ENCODE results near the gene PSG7.
"Not testable (repeated sequence)": the region's sequence is repeated elsewhere in the genome, so short reads cannot be mapped to it uniquely, and the experiment has no call there.

The PSG7 gene

DNA sequence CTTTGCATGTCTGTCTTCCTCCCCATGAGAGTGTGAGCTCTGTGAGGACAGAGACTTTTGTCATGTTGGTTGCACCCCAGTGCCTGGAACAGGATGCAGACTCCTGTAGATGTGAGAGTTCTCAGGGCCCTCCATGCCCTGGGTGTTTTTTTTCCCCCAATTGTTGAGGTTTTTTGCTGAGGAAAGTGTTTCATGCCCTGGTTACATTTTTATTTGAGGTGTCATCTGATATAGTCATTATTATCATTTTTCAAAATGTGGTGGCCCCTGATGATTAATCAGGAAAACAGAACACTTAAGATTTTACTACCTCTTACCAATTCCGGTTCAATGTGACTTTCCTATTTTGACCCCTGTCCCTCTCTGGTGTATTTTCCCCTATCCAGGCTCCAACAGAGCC is 20.1 kb downstream of the PSG7 start:
- H3K4me3 ChIP-seq (ENCODE audit: low read depth, low read length): not testable (repeated sequence)

DNA sequence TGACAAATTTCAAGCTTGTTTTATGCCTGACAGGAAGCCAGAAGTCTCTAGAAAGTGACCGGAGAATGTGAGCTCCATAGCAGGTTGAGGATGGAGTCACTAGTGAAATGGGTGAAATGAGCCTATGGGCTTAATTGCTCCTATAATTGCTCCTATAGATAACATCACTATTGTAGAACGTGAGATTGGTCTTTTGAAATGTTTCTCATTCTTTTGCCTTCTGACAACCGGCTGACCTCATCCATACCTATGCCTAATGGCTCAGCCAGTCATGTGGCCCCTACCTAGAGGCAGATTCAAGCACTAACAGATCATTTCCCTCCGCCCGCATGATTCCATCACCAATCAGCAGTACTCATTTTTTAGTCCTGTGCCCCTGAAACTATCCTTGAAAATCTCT is 23.5 kb downstream of the PSG7 start:
- not testable (repeated sequence) for H3K4me3 ChIP-seq (ENCODE audit: low read depth, low read length)

DNA sequence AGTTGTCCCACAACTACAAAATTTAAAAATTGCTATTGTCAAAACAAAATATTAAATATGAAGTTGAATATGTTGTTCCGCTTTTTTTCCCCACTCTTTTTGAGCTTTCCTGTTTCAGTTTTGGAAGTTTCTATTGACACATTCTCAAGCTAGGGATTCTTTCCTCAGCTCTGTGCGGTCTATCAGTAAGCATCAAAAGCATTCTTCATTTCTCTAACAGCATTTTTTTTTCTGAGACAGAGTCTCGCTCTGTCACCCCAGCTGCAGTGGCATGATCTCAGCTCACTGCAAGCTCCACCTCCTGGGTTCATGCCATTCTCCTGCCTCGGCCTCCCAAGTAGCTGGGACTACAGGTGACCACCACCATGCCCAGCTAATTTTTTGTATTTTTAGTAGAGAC is 24.1 kb downstream of the PSG7 start:
- not testable (repeated sequence) for H3K4me3 ChIP-seq (ENCODE audit: low read depth, low read length)

DNA sequence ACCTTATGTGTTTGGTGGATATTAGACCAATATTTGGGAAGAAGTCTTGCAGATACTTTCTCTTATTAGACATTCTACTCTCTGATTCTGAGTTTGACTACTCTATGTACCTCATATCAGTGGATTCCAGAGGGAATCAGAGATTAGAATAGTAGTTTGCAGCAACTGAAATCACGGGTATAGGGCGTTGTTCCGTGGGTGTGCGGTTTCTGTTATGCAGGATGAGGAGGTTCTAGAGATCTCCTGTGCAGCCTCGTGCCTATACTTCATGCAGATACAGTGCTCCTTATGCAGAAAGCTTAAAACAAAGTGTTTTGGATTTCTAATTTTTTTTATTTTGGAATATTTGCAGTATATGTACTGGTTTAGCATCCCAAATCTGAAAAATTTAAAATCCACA is 25.3 kb downstream of the PSG7 start:
- not testable (repeated sequence) for H3K4me3 ChIP-seq (ENCODE audit: low read depth, low read length)

DNA sequence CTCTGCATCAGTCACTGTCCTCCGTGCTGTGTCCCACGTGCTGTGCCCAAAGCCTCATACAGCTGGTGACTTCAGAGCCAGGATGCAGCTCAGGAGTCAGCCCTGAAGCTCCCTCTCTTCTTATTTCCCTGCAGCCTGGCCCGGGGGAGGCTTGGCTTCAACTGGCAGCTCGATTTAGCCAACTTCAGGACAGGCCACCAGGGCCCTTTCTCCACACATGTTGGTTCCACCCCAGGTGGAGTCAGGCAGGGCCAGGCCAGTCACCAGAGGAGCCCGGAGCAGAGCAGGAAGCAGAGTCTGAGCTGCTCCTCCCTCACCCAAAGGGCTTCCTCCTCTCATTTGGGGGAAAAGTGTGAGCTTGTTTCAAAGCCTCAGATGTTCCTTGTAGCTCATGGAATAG is 30.8 kb downstream of the PSG7 start:
- not testable (repeated sequence) for H3K4me3 ChIP-seq (ENCODE audit: low read depth, low read length)

DNA sequence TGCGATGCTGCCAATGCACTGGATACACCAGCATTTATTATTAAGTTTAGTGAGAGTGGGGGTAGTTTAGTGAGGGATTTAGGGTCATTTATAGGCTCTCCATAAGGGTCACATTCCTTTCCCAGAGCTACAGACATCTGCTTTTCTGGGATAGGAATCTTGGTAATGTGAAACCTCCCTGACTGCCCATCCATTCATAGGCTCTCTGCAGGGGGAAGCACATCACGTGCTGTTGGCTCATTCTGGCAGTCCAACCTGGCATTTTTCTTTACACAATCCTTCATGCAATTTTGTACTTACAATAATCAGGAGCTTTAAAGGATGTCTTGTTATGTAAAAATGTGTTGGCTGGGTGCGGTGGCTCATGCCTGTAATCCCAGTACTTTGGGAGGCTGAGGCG is 36.4 kb downstream of the PSG7 start:
- H3K4me3 ChIP-seq (ENCODE audit: low read depth, low read length): not testable (repeated sequence)

DNA sequence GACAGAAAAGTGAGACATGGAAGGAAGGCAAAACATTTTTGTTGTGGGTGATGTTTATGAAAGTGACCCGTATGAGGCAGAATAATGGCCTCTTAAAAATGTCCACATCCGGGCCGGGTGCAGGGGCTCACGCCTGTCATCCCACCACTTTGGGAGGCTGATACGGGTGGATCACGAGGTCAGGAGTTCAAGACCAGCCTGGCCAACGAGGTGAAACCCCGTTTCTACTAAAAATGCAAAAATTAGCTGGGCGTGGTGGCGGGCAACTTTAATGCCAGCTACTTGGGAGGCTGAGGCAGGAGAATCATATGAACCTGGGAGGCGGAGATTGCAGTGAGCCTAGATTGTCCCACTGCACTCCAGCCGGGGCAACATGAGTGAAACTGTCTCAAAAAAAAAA is 37.3 kb downstream of the PSG7 start:
- not testable (repeated sequence) for H3K4me3 ChIP-seq (ENCODE audit: low read depth, low read length)

DNA sequence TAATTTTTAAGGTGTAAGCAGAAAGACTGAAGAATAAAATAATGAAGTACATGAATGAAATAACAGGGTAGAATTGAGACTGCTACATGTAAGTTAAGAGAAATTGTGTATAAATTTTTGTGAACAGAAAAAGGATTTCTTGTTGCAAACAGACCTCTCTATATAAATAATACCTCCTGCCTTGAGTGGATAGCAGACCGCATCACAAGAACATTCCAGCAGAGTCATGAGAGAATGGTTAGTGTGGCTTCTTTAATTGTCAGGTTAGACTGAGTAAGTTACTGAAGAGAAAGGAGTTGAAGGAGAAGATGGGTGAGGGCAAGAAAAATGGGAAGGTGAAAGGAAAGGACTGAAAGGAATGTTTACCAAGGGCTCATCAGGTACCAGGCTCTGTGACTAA is 37.9 kb downstream of the PSG7 start:
- H3K4me3 ChIP-seq (ENCODE audit: low read depth, low read length): not testable (repeated sequence)

DNA sequence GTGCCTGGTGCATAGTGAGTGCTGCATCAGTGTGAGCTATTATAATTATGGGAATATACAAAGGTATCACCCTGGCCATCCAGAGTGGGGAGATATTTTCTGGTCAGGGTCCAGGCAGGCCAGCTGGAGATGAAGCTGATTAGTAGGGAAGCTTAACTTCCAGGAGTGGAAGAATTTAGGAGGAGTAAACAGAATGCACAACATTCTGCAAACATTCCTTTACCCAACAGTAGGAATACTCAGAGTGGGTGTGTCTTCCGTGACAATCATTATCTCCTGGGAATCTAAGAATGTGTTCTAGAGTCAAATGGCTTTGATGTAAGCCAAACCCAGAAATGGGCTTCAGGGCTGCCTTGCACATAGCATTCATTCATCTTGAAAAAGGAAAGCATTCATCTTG is 38.4 kb downstream of the PSG7 start:
- not testable (repeated sequence) for H3K4me3 ChIP-seq (ENCODE audit: low read depth, low read length)

DNA sequence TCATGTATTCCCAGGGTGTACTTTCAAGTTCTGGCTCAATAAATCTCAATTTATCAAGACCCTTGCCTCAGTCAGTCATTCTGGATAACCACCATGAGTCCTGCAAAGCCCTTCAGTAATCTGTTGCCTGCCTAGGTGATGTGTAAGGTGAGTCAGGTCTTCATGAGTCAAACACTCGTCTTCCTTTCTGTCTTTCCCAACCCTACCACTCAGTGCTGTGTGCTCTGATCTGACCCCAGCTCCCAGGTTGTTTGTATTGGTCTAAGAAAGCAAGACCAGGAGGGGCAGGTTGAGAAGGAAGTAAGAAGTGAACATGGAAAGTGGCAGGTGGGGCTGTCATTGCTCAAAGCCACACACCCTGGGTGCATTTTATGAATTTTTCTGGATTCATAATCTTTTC is 39.3 kb downstream of the PSG7 start:
- not testable (repeated sequence) for H3K4me3 ChIP-seq (ENCODE audit: low read depth, low read length)

DNA sequence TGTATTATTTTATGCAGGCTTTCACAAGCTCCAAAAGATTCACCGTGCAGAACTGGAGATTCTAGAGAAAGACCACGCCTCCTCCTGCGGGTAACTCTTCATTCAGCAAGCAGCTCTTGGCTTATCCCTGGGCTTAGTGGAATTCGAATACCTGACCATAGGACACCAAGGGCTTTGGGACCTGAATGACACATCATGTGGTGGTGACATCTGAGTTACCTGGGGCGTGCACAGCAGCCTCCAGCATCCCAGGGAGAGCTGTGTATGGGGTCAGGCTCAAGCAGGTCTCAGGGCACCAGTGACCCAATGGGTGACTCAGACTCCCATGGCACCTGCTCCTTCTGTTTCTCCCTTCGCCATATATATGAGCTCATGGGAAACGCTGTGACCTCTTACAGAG is 46.6 kb downstream of the PSG7 start:
- not testable (repeated sequence) for H3K4me3 ChIP-seq (ENCODE audit: low read depth, low read length)

DNA sequence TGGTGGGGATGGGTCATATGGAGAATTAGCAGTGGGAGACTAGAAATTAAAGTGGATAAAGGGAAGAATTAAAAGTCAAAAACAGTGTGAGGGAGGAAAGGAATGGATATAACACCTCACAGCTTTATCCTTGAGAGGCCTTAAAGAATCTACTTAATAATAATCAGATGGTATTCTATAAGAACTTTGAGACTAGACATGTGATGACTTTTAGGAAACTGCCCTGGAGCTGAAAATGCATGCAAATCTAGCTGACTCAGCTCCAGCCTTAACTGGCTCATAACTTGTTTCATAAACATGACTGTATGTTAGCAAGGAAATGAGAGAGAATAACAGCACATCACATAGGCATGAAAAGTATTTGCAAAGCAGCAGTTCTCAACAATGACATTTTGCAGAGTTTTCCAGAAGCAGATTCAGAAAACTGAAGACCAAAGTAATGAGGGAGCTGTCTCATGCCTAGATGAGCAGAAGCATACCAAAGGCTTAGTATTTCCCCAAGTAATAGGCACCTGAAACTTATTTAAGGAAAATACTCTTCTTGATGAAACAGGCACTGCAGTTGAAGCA is 49.0 kb downstream of the PSG7 start:
- H3K4me3 ChIP-seq (ENCODE audit: low read depth, low read length): not testable (repeated sequence)

DNA sequence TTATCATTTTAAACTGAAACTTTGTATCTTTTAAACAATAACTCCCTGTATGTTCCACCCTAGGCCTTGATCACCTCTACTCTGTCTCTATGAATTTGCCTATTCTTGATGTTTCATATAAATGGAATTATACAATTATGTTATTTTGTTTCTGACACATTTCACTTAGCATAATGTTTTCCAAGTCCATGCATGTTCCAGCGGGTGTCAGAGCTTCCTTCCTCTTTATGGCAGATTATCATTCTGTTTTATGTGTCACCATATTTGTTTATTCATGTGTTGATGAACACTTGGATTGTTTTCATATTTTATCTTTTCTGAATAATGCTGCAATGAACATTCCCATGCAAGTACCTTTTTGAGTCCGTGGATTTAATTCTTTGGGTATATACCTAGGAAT is 54.3 kb downstream of the PSG7 start:
- not testable (repeated sequence) for H3K4me3 ChIP-seq (ENCODE audit: low read depth, low read length)

DNA sequence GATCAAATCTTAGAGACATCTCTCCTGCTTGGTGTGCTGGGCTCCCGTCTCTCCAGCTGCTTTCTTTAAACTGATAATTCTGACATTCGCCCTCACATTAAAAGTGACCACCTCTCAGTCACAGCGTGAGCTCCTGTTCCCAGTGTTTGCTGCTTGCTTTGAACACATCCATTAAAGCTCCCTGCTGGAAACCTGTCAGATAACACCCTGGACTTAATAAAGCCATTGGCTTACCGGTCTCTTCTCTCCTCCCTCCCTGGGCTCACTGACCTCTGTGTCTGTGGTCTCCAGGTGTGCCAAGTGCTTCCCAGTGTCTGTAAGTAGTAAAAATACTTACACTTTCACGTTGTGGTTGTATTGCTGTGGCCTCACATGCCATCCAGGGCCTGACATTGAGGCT is 55.0 kb downstream of the PSG7 start:
- H3K4me3 ChIP-seq (ENCODE audit: low read depth, low read length): not testable (repeated sequence)

DNA sequence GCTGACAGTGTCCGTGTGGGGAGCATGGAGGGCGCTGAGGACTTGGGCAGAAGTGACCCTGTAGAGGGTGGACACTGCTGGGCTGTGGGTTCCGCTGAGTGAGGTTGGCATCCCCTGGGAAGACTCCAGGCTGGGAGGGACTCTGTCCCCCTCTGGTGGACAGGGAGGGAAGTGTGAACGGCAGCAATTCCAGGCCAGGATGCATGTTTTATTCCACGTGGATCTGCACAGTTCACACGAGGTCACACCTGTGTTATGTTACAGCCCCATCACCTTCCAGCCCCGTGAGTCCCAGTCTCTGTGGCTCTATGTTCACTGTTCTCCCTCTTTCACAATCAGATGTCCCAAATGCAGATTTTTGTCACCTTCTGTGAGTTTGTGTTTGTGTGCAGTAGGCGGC is 55.7 kb downstream of the PSG7 start:
- not testable (repeated sequence) for H3K4me3 ChIP-seq (ENCODE audit: low read depth, low read length)

DNA sequence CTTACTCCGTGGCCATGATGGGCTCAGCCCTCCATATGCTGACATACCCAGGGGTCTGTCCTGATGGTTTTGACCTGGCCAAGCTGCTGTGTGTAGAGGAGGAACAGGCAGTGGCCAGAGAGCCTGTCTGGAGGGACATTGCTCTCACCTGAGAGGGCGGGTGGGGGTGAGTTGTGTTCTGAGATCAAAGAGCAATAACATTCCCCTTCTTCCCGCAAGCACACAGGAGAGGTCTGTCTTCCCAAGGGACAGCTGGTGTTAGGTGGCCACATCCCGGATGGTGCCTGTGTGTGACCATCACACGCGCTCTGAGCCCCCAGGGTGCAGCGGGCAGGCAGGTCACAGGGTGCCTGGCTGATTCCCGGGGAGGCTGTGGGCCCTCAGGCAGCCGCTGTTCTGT is 56.4 kb downstream of the PSG7 start:
- H3K4me3 ChIP-seq (ENCODE audit: low read depth, low read length): not testable (repeated sequence)

DNA sequence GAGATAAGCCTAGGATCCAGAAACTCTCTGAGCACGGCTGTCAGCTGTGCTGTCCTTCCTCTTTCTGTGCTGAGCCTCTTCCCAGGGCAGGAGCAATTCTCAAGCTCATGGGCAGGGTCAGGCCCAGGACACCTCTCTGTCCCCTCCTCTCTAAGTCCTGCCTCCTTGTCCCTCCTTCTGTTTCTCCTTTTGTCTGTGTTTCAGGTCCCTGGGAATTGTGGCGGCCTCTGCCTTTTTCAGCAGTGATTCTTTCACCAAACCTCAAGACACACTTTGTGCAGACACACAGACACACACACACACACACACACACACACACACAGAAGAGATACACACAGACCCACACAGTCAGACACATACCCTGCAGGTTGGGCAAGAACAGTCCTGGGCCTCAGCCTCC is 57.4 kb downstream of the PSG7 start, which contains the start of gene PSG1:
Gene PSG1, minus strand, starts transcription at position 101 of the 400 bp plus-strand sequence. CDS start 132 bp downstream, outside the sequence.
- no peak within 1 kb of the TSS for H3K4me3 ChIP-seq (ENCODE audit: low read depth, low read length)

DNA sequence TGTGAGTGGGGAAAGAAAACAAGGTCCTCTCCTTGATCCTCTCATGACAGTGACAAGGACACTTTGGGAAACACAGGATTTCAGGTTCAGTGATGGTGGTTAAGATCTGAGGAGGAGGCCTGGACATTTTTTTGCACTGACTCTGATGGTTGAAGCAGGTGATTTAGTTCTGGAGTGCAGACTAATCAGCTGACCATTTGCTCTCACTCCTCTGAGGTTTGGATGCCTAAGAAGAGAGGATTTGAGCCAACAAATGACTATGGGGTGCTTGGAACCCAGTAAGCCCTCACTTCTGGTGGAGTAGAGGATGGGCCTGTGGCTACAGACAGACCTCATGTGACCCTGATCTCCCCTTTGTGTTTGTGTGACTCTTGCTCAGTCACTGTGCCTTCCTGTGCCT is 60.4 kb downstream of the PSG7 start:
- not testable (repeated sequence) for H3K4me3 ChIP-seq (ENCODE audit: low read depth, low read length)

DNA sequence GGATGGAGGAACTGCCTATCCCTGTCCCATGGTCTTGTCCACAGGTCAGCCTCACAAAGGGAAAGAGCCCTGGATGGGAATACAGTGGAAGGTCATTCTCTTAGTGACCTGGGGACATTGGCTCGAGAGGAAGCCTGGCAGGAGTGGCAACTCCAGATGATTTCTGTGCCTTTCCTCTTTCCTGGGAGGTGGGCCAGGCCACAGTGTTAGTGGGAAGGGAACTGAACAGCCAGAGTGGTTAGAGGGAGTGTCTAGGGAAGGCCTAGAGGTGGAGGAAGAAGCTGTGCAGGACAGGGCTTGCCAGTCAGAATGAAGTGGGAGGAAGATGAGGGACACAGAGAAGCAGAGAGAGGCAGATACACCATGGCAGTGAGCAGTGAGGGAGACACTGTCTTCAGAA is 61.1 kb downstream of the PSG7 start:
- H3K4me3 ChIP-seq (ENCODE audit: low read depth, low read length): not testable (repeated sequence)

DNA sequence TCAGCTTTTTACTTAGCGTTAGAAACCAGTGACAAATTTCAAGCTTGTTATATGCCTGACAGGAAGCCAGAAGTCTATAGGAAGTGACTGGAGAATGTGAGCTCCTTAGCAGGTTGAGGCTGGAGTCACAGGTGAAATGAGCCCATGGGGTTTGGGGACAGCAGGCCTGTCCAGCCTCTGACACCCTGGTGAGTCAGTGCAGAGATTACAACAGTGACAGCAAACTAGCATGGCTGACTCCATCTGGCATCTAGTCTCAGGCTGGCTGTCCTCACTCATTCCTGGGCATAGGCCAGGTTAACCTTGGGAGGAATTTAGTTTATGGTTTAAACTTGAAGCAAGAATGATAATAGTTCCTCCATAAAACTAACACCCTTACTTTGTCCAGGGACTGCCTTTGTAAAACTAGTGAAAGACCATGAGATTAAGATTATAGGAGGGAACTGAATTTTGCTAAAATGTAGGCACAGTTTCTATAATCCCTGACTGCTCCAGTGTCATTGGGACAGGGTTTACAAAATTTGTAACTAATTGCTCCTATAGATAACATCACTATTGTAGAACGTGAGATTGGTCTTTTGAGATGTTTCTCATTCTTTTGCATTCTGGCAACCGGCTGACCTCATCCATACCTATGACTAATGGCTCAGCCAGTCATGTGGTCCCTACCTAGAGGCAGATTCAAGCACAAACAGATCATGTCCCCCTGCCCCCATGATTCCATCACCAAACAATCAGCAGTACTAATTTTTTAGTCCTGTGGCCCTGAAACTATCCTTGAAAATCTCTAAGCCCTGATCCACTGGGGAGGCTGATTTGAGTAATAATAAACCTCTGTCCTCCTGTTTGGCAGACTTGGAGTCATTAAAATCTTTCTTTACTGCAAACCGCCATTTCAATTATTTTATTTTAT is 61.9 kb downstream of the PSG7 start:
- H3K4me3 ChIP-seq (ENCODE audit: low read depth, low read length): not testable (repeated sequence)

DNA sequence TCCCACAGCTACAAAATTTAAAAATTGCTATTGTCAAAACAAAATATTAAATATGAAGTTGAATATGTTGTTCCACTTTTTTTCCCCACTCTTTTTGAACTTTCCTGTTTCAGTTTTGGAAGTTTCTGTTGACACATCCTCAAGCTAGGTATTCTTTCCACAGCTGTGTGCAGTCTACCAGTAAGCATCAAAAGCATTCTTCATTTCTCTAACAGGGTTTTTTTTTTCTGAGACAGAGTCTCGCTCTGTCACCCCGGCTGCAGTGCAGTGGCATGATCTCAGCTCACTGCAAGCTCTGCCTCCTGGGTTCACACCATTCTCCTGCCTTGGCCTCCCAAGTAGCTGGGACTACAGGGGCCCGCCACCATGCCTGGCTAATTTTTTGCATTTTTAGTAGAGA is 62.9 kb downstream of the PSG7 start:
- H3K4me3 ChIP-seq (ENCODE audit: low read depth, low read length): not testable (repeated sequence)

Measured in iPS-11a (cell line).